Esophagus muscularis mucosa (tissue), 4 donors: ENCODE results near the gene DAB1.

ENCODE experiments used
- CTCF ChIP-seq, 3 experiments: fragments of 200-600 bp in 2 of 3; fragments of 450-650 bp in 1 of 3; sonication (generic) in 2 of 3; IDR thresholded peaks; one replicate each; pipeline ENCODE4 v1.5.1; 2017 to 2019; ENCODE audit warnings: antibody characterized with exemption in 3 of 3, mild to moderate bottlenecking in 2 of 3, moderate library complexity in 1 of 3
- EP300 ChIP-seq: sonication (generic); formaldehyde crosslinking; IDR thresholded peaks from one replicate; pipeline ENCODE4 v1.6.1; 2017; ENCODE audit warnings: antibody characterized with exemption
- POLR2A ChIP-seq: fragments of 450-650 bp; IDR thresholded peaks from one replicate; pipeline ENCODE4 v1.6.1; 2017; ENCODE audit warnings: antibody characterized with exemption, moderate library complexity, mild to moderate bottlenecking, low read depth
- POLR2AphosphoS5 ChIP-seq, 2 donors: sonication (generic); formaldehyde crosslinking; IDR thresholded peaks; one replicate each; pipeline ENCODE4 v1.6.1; 2017; ENCODE audit warnings: antibody characterized with exemption in 2 of 2

GRCh38 chr1:57311006-57311405 lies 112.9 kb downstream of the DAB1 start:
- TF ChIP-seq EP300: no peak
- no peak for TF ChIP-seq CTCF (IDR thresholded peaks at IDR 0.05)
- TF ChIP-seq POLR2A: no peak
- no peak for TF ChIP-seq POLR2AphosphoS5 (IDR thresholded peaks at IDR 0.05)
